ENCODE results near the gene ZC3H6.

ZC3H6 gene

GRCh38 chr2:112255875-112256274 is 19.5 kb upstream of the ZC3H6 start:
- H3K27ac ChIP-seq: peak overlapping the region; percentile 83
- peak overlapping the region; percentile 15 to 83 for H3K4me3 ChIP-seq (ENCODE audit: low read depth in 1 of 2, low read length in 1 of 2)
- peaks cover 58 to 64% of the 10 kb centered on the region in 2 experiments for H3K4me1 ChIP-seq (ENCODE audit: control insufficient read depth in 1 of 2, insufficient read depth in 1 of 2, low read depth in 1 of 2, low read length in 1 of 2)
- no peaks in the 10 kb centered on the region for H3K36me3 ChIP-seq
- no peak for TF ChIP-seq CTCF (IDR thresholded peaks at IDR 0.05)
- no peaks in the 10 kb centered on the region for H3K27me3 ChIP-seq
- no peaks in the 10 kb centered on the region for H3K9me3 ChIP-seq

GRCh38 chr2:112256654-112257053 is 18.7 kb upstream of the ZC3H6 start:
- Histone ChIP-seq H3K4me3 (ENCODE audit: low read depth in 1 of 2, low read length in 1 of 2) (no peak overlapping the region), H3K4me1 (ENCODE audit: control insufficient read depth in 1 of 2, insufficient read depth in 1 of 2, low read depth in 1 of 2, low read length in 1 of 2) (peaks cover 58 to 64% of the 10 kb centered on the region in 2 experiments), H3K27me3 (no peaks in the 10 kb centered on the region), H3K9me3 (no peaks in the 10 kb centered on the region), H3K36me3 (no peaks in the 10 kb centered on the region), H3K27ac (peak overlapping the region; percentile 83)
- no peak for TF ChIP-seq CTCF (IDR thresholded peaks at IDR 0.05)

GRCh38 chr2:112257575-112257974 is 17.8 kb upstream of the ZC3H6 start:
- Histone ChIP-seq H3K27ac (peak overlapping the region; percentile 83), H3K4me3 (ENCODE audit: low read depth in 1 of 2, low read length in 1 of 2) (no peak overlapping the region), H3K36me3 (no peaks in the 10 kb centered on the region), H3K4me1 (ENCODE audit: control insufficient read depth in 1 of 2, insufficient read depth in 1 of 2, low read depth in 1 of 2, low read length in 1 of 2) (peaks cover 58 to 64% of the 10 kb centered on the region in 2 experiments), H3K27me3 (no peaks in the 10 kb centered on the region), H3K9me3 (no peaks in the 10 kb centered on the region)
- no peak for TF ChIP-seq CTCF (IDR thresholded peaks at IDR 0.05)

GRCh38 chr2:112259509-112260294 is 15.7 kb upstream of the ZC3H6 start:
- Histone ChIP-seq H3K4me1 (ENCODE audit: control insufficient read depth in 1 of 2, insufficient read depth in 1 of 2, low read depth in 1 of 2, low read length in 1 of 2) (peaks cover 47 to 51% of the 10 kb centered on the region in 2 experiments), H3K36me3 (no peaks in the 10 kb centered on the region), H3K27ac (peak overlapping the region; percentile 32), H3K27me3 (no peaks in the 10 kb centered on the region), H3K9me3 (no peaks in the 10 kb centered on the region), H3K4me3 (ENCODE audit: low read depth in 1 of 2, low read length in 1 of 2) (peak overlapping the region; percentile 22 to 35)
- TF ChIP-seq CTCF (IDR thresholded peaks at IDR 0.05): peak; percentile 96

GRCh38 chr2:112260295-112260625 is 15.1 kb upstream of the ZC3H6 start:
- H3K4me3 ChIP-seq (ENCODE audit: low read depth in 1 of 2, low read length in 1 of 2): no peak overlapping the region
- no peaks in the 10 kb centered on the region for H3K27me3 ChIP-seq
- H3K9me3 ChIP-seq: no peaks in the 10 kb centered on the region
- no peaks in the 10 kb centered on the region for H3K36me3 ChIP-seq
- no peak overlapping the region for H3K27ac ChIP-seq
- H3K4me1 ChIP-seq (ENCODE audit: control insufficient read depth in 1 of 2, insufficient read depth in 1 of 2, low read depth in 1 of 2, low read length in 1 of 2): peaks cover 43 to 46% of the 10 kb centered on the region in 2 experiments
- TF ChIP-seq CTCF (IDR thresholded peaks at IDR 0.05): no peak
